Measurements from ENCODE around the gene CRTC3. TPM values are rescaled to one million over a fixed set of nuclear protein-coding genes. Genes with fewer than 3 reads are reported as not detected.

Gene CRTC3
- 10 to 100 TPM; 10.5 to 13.0 TPM for total RNA-seq

GRCh38 chr15:90529371-90530249, at the start of gene CRTC3:
Gene CRTC3, plus strand, starts transcription at chr15:90529923. Its CDS starts 149 bp downstream, at chr15:90530072.
- Histone ChIP-seq H3K27ac (peak within 1 kb of the TSS; percentile 79 to 91 (median 82)), H3K9me3 (no peaks in the 10 kb centered on the region), H3K4me3 (peak within 1 kb of the TSS; percentile 45 to 73), H3K4me1 (peaks cover 25% of the 10 kb centered on the region), H3K27me3 (no peaks in the 10 kb centered on the region), H3K36me3 (replicated peaks in 1 of 2; ENCODE audit: insufficient read depth in 1 of 2, low read depth in 2 of 2) (no peaks in the 10 kb centered on the region)
- intact Hi-C loops (cut with DNase I), result no loop called here
- 7 to 21% methylated on average over 13 to 35 of the region's 104 CpGs for WGBS, 2 donors
- peak; percentile 84 for ATAC-seq
- DNase-seq, result peak; percentile 51 to 61 (median 54)
- TF ChIP-seq POLR2A (IDR thresholded peaks at IDR 0.05) (peak; percentile 43 to 58 (median 58)), CTCF (IDR thresholded peaks at IDR 0.05) (peak in 1 of 7 experiments; percentile 2)

- intact Hi-C loops (cut with DNase I), result no loop called here
- no peak overlapping the region for H3K27ac ChIP-seq
- peaks cover 0 to 43% of the 10 kb centered on the region in 2 donors for H3K36me3 ChIP-seq (replicated peaks in 1 of 2; ENCODE audit: insufficient read depth in 1 of 2, low read depth in 2 of 2)
- peaks cover 22% of the 10 kb centered on the region for H3K4me1 ChIP-seq
- H3K4me3 ChIP-seq, result no peak overlapping the region
- TF ChIP-seq CTCF (IDR thresholded peaks at IDR 0.05) (no peak), POLR2A (IDR thresholded peaks at IDR 0.05) (no peak)
- 58 to 90% methylated on average over 3 of the region's 3 CpGs for WGBS, 2 donors
- peak in 1 of 4 donors; percentile 8 for DNase-seq
- H3K27me3 ChIP-seq, result no peaks in the 10 kb centered on the region
- H3K9me3 ChIP-seq, result no peaks in the 10 kb centered on the region
- ATAC-seq, result no peak
Measured at GRCh38 chr15:90481023-90481422, 48.7 kb upstream of the CRTC3 start.

GRCh38 chr15:90482124-90483011, 47.4 kb upstream of the CRTC3 start:
- peaks cover 22% of the 10 kb centered on the region for H3K4me1 ChIP-seq
- H3K36me3 ChIP-seq (replicated peaks in 1 of 2; ENCODE audit: insufficient read depth in 1 of 2, low read depth in 2 of 2), result peaks cover 3 to 46% of the 10 kb centered on the region in 2 donors
- no peaks in the 10 kb centered on the region for H3K9me3 ChIP-seq
- 49 to 56% methylated on average over 7 of the region's 7 CpGs for WGBS, 2 donors
- no peak overlapping the region for H3K4me3 ChIP-seq
- DNase-seq, result peak; percentile 47 to 67 (median 54)
- H3K27ac ChIP-seq, result no peak overlapping the region
- intact Hi-C loops (cut with DNase I), result no loop called here
- no peaks in the 10 kb centered on the region for H3K27me3 ChIP-seq
- TF ChIP-seq CTCF (IDR thresholded peaks at IDR 0.05) (peak; percentile 36 to 89 (median 71)), POLR2A (IDR thresholded peaks at IDR 0.05) (no peak)
- no peak for ATAC-seq

- no peaks in the 10 kb centered on the region for H3K27me3 ChIP-seq
- H3K4me3 ChIP-seq, result no peak overlapping the region
- DNase-seq (no peak), ATAC-seq (no peak)
- H3K27ac ChIP-seq, result no peak overlapping the region
- WGBS, 2 donors, result 29 to 30% methylated on average over 1 of the region's 1 CpG
- no peaks in the 10 kb centered on the region for H3K9me3 ChIP-seq
- H3K4me1 ChIP-seq, result peaks cover 22% of the 10 kb centered on the region
- intact Hi-C loops (cut with DNase I), result no loop called here
- TF ChIP-seq POLR2A (IDR thresholded peaks at IDR 0.05) (no peak), CTCF (IDR thresholded peaks at IDR 0.05) (no peak)
- H3K36me3 ChIP-seq (replicated peaks in 1 of 2; ENCODE audit: insufficient read depth in 1 of 2, low read depth in 2 of 2), result peaks cover 5 to 49% of the 10 kb centered on the region in 2 donors
Measured at GRCh38 chr15:90483012-90483307, 46.8 kb upstream of the CRTC3 start.
